Hepatocyte (in vitro differentiated cells): ENCODE results near the gene AKR1E2. TPM values are rescaled to one million over a fixed set of nuclear protein-coding genes. Genes with fewer than 3 reads are reported as not detected.

Experiments used
- DNase-seq: peaks from one replicate; pipeline ENCODE4 v3.0.0-alpha.2; 2016; ENCODE audit warnings: low spot score
- H2AFZ ChIP-seq: fragments of 200-600 bp; sonication (generic); 2 replicates; pipeline ENCODE4 v1.6.0; 2016; ENCODE audit warnings: antibody characterized with exemption, mild to moderate bottlenecking
- H3K27ac ChIP-seq: fragments of 200-600 bp; sonication (generic); 2 replicates; pipeline ENCODE4 v1.5.1; 2016; ENCODE audit warnings: mild to moderate bottlenecking
- H3K27me3 ChIP-seq: fragments of 200-600 bp; sonication (generic); 2 replicates; pipeline ENCODE4 v1.6.1; 2016
- H3K36me3 ChIP-seq: fragments of 200-600 bp; sonication (generic); replicated peaks from 2 replicates; pipeline ENCODE4 v1.5.1; 2016; ENCODE audit warnings: low read depth; ENCODE audit not compliant: insufficient read depth
- H3K4me1 ChIP-seq: fragments of 200-600 bp; sonication (generic); 2 replicates; pipeline ENCODE4 v1.5.1; 2016; ENCODE audit warnings: mild to moderate bottlenecking, moderate library complexity; ENCODE audit not compliant: insufficient read depth
- H3K4me2 ChIP-seq: fragments of 200-600 bp; sonication (generic); 2 replicates; pipeline ENCODE4 v1.6.0; 2016
- H3K4me3 ChIP-seq: fragments of 200-600 bp; sonication (generic); 2 replicates; pipeline ENCODE4 v1.5.1; 2016; ENCODE audit warnings: mild to moderate bottlenecking
- H3K79me2 ChIP-seq: fragments of 200-600 bp; sonication (generic); 2 replicates; pipeline ENCODE4 v1.6.0; 2017; ENCODE audit warnings: mild to moderate bottlenecking
- H3K9me2 ChIP-seq: fragments of 200-600 bp; sonication (generic); replicated peaks from 2 replicates; pipeline ENCODE4 v1.6.0; 2017; ENCODE audit warnings: mild to moderate bottlenecking; ENCODE audit not compliant: insufficient read depth
- H3K9me3 ChIP-seq: fragments of 200-600 bp; sonication (generic); 2 replicates; pipeline ENCODE4 v1.5.1; 2016; ENCODE audit warnings: low read depth, mild to moderate bottlenecking
- H4K20me1 ChIP-seq: fragments of 200-600 bp; sonication (generic); 2 replicates; pipeline ENCODE4 v1.6.0; 2016; ENCODE audit warnings: mild to moderate bottlenecking; ENCODE audit not compliant: insufficient read depth, poor library complexity, severe bottlenecking
- CTCF ChIP-seq: fragments of 200-600 bp; sonication (generic); IDR thresholded peaks from 2 replicates; pipeline ENCODE4 v1.5.1; 2016; ENCODE audit warnings: antibody characterized with exemption, mild to moderate bottlenecking; ENCODE audit not compliant: poor library complexity
- EZH2 ChIP-seq: fragments of 200-600 bp; sonication (generic); IDR thresholded peaks from 2 replicates; pipeline ENCODE4 v1.6.1; 2016; ENCODE audit warnings: antibody characterized with exemption, mild to moderate bottlenecking, borderline replicate concordance
- EZH2phosphoT487 ChIP-seq: fragments of 200-600 bp; sonication (generic); IDR thresholded peaks from one replicate; pipeline ENCODE4 v1.6.1; 2018; ENCODE audit warnings: antibody characterized with exemption, mild to moderate bottlenecking, low read depth, moderate library complexity; ENCODE audit not compliant: unreplicated experiment, severe bottlenecking
- WGBS: methylation state at CpG from one replicate; pipeline ENCODE4 v1.1.6; 2016; ENCODE audit warnings: low lambda C conversion rate; ENCODE audit errors: missing lambda C conversion rate; 5-methylcytosine and 5-hydroxymethylcytosine counted together
- polyA plus RNA-seq: library from polyadenylated mRNA; unstranded; fragments of >200 nt; fragmentation: Nextera tagmentation; extraction: Ambion mirVana; gene quantifications from 2 replicates; pipeline ENCODE4 v1.2.1, GENCODE V29; 2016
- total RNA-seq: library from RNA; depleted of rRNA; stranded (reverse); fragments of >200 nt; gene quantifications from 2 replicates; pipeline ENCODE4 v1.2.3, GENCODE V29; 2014

Gene AKR1E2
- total and polyA plus RNA-seq, 2 experiments from 2014 or later: 1.6 to 4.2 TPM

GRCh38 chr10:4865945-4866661 is 40.1 kb downstream of the AKR1E2 start:
- WGBS: 78% methylated on average over 7 of the region's 7 CpGs
- no peak for TF ChIP-seq EZH2phosphoT487
- TF ChIP-seq EZH2: no peak
- no peak for TF ChIP-seq CTCF

GRCh38 chr10:4867109-4867519 is 41.1 kb downstream of the AKR1E2 start:
- 63% methylated on average over 2 of the region's 2 CpGs for WGBS
- H4K20me1 ChIP-seq: no peaks in the 10 kb centered on the region

More at GRCh38 chr10:4865945-4866661, 40.1 kb downstream of the AKR1E2 start:
- H4K20me1 ChIP-seq: no peaks in the 10 kb centered on the region
- no peak overlapping the region for H3K4me3 ChIP-seq
- H3K9me2 ChIP-seq: no peaks in the 10 kb centered on the region
- no peak overlapping the region for H2AFZ ChIP-seq
- H3K27me3 ChIP-seq: no peaks in the 10 kb centered on the region
- DNase-seq: no peak
- no peaks in the 10 kb centered on the region for H3K79me2 ChIP-seq
- H3K27ac ChIP-seq: no peak overlapping the region
- no peaks in the 10 kb centered on the region for H3K36me3 ChIP-seq
- no peaks in the 10 kb centered on the region for H3K4me1 ChIP-seq
- H3K4me2 ChIP-seq: no peak overlapping the region
- H3K9me3 ChIP-seq: no peaks in the 10 kb centered on the region

GRCh38 chr10:4867520-4868356 is 41.7 kb downstream of the AKR1E2 start:
- Histone ChIP-seq H2AFZ (peak overlapping the region; percentile 11), H3K9me3 (no peaks in the 10 kb centered on the region), H3K27ac (peak overlapping the region; percentile 46), H3K4me2 (peak overlapping the region; percentile 43), H3K4me1 (no peaks in the 10 kb centered on the region), H3K79me2 (no peaks in the 10 kb centered on the region), H3K36me3 (no peaks in the 10 kb centered on the region), H3K27me3 (no peaks in the 10 kb centered on the region), H4K20me1 (no peaks in the 10 kb centered on the region), H3K4me3 (no peak overlapping the region), H3K9me2 (no peaks in the 10 kb centered on the region)
- 23% methylated on average over 9 of the region's 9 CpGs for WGBS
- TF ChIP-seq CTCF: no peak
- TF ChIP-seq EZH2phosphoT487: no peak
- no peak for TF ChIP-seq EZH2
- peak; percentile 37 for DNase-seq

More at GRCh38 chr10:4867109-4867519, 41.1 kb downstream of the AKR1E2 start:
- no peaks in the 10 kb centered on the region for H3K9me2 ChIP-seq
- H3K27ac ChIP-seq: no peak overlapping the region
- H3K4me1 ChIP-seq: no peaks in the 10 kb centered on the region
- H3K79me2 ChIP-seq: no peaks in the 10 kb centered on the region
- TF ChIP-seq EZH2 (no peak), EZH2phosphoT487 (no peak), CTCF (no peak)
- H3K4me2 ChIP-seq: peak overlapping the region; percentile 43
- H3K27me3 ChIP-seq: no peaks in the 10 kb centered on the region
- H2AFZ ChIP-seq: no peak overlapping the region
- H3K9me3 ChIP-seq: no peaks in the 10 kb centered on the region
- no peak for DNase-seq
- no peaks in the 10 kb centered on the region for H3K36me3 ChIP-seq
- no peak overlapping the region for H3K4me3 ChIP-seq
